HG02840 (cell line): ENCODE results near the gene MANSC1.

Source experiments
- ATAC-seq: cut with Tn5 transposase; IDR thresholded peaks from one replicate; pipeline ENCODE4 v1.9.1; 2021; ENCODE audit warnings: mild to moderate bottlenecking, moderate library complexity, moderate number of reproducible peaks; ENCODE audit not compliant: unreplicated experiment, low FRiP score

MANSC1 gene

DNA sequence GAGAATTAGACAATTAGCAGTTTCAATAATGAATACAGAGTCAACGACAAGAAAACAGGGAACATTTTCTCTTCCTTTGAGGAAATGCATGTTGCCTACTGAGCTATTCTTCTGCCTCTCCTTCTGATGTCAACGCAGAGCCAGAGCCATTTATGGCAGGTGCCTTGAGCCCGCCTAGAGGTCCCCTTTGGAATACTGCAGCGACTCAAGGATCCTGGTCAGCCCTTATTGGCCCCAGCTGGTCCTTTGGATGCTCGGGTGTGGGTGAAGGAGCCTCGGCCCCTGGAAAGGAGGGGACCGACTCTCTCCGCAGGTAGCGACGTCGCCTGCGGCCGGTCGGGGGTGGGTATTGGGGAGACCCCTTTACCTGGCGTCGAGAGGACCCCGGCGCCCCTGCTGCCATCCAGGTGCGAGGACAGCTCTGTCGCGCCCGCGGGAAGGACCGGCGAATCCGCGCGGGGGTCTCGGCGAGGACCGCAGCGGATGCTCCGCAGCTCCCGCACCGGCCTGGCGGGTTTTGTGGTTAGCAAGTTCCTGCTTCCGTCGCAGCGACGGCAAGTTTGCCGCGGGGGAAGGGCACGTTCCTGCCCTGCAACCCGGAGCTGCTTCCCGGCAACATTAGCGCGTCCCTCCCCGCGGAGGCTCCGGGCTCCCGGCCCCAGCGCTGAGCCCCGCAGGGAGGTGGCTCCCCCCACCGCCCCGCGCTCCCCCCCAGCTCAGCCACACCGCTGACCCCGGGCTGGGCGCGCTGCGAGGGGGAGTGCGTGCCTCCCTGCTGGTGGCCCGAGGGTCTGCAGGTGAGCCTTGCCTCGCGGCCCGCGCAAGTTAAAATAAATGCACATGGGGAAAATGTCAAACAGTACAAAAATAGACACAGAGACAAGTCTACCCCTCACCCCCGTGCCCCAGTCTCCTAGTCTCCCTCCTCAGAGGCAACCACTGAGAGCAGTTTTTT is at the start of gene MANSC1:
TSS of gene MANSC1 (minus strand) at position 532 of the 955 bp plus-strand sequence. CDS start 6,928 bp downstream, outside the sequence.
- ATAC-seq = no peak

DNA sequence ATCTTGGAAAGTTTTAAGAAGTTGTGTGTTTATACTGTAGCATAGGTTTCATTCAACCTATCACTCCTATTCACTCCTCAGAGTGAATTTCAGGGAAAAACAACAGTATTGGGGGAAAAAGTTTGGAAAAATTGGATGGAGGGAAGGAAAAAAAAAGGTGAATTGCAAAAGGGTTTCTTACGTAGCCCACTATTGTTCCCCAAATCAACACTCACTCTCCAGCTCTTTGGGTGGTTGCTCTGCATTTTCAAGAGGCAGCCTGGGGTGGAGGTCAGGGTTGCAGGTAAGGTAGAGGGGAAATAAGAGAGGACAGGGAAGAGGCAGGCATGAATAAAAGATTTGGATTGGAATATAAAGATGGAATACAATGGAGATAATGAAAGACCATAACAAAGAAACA is 49.1 kb upstream of the MANSC1 start:
- no peak for ATAC-seq

DNA sequence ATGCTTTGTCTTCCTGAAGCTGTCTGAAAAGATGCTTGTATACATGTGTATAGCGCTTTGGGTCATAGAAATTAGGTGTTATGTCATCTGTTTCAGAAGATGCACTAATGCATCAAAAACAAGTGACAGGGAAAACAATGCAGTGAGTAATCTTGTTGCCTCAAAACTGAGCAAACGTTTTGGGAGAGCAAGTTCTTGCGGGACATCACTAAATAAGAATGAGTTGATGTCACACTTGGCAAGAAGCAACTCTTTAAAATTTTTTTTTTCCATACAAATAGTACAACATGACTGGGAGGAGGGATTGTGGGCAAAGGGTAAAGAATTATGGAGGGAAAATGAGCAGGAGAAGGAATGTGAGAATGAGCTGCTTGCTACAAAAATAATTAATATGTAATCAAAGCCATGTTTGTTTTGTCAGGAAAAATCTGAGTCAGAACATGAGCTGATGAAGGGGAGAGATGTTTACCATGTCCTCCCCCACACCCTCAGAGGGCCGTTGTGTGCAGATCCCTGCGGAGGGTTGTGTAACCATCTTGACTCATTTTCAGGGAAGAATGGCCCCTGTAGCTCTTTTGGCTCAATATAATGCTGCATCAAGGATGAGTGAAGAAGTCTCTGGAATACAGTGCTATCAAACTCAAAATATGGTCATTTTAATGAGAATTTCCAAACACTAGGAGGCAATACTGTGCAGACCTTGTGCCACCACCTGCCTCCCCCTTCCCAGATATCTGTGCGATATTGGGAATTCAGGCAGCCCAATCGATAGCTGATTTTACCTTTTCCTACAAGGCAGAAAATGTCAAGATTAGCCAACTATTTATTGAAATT is 48.2 kb upstream of the MANSC1 start:
- ATAC-seq = no peak

DNA sequence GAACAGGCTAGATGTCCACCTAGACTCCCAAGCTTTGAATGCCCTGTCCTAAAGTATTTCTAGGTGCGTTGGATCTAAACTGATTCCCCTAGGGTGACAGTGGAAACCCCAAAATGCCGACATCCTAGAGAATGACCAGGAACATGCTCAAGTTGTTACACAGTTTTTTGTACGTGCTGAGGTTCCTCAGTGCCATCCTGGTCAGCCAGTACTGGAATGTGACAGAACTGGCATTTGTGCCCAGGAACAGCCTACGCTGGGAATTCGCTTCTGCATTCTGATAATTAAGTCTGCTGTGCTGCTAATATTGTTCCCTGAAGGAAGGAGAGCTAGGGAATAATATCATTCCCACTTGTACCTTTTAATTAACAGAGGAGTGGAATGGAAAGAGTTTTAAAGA is 47.1 kb upstream of the MANSC1 start:
- no peak for ATAC-seq

DNA sequence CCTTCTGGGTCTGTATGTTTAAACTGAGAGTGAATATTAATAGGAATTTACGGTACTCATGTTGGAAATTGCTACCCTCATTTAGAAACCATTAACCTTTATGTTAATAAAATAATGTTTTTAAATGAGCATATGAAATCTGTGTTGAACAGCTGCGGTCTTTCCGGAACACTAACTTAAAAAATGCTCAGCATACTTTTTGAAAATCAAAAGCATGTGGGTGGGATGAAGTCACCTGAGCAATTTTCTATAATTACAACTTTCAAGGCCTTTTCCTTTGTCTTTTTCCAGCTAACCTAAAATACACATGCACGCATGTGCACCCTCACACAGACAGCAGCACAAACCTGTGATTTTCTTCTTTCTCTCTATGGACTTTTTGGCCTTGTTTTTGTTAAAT is 46.7 kb upstream of the MANSC1 start:
- ATAC-seq = no peak

DNA sequence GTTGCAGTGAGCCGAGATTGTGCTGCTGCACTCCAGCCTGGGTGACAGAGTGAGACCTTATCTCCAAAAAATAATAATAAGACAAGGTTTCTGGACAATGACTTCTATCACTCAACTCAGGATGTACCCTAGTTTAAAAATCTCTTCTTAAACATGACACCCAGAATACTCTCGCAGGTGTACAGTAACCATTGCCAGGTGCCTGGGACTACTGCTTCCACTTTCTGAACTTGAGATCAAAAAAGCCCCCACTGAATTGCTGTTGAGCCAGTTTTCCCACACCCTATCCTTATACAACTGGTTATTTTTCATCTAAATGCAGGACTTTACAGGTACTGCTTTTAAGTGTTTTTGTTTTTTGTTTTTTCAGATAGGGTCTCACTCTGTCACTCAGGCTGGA is 43.1 kb upstream of the MANSC1 start:
- no peak for ATAC-seq

DNA sequence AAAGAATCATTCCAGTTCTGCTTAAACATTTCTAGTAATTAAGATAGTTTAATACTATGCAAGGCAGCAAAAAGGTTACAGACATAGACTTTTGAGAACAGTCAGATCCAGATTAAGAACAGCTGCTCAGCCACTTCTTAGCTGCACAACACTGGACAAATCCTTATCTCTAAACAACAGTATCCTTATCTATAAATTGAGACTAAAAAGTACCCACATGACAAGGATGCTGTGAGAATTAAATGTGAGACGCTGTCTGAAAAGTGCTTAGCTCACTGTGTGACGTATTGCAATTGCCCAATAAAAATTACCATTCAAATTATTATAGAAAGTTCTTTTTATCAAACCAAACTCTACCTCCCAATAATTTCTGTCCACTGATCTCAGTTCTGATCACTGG is 42.4 kb upstream of the MANSC1 start:
- no peak for ATAC-seq

DNA sequence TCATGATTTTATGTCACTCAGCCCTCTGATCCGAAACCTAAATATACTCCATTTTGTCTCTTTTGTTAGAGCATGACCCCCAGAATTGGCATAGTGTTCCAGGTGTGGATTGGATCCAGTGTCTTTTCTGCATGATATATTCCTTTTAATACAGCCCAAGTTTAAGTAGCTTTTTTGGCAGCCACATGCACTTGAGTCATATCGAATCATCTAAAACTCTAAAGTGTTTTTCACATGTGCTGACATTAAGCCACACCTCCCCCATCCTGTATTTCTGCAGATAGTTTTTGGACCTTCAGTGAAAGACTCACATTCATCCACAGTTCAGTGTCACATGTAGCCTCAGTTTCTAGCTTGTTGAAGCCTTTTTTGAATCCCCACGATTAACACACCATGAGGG is 37.5 kb upstream of the MANSC1 start:
- ATAC-seq = no peak

DNA sequence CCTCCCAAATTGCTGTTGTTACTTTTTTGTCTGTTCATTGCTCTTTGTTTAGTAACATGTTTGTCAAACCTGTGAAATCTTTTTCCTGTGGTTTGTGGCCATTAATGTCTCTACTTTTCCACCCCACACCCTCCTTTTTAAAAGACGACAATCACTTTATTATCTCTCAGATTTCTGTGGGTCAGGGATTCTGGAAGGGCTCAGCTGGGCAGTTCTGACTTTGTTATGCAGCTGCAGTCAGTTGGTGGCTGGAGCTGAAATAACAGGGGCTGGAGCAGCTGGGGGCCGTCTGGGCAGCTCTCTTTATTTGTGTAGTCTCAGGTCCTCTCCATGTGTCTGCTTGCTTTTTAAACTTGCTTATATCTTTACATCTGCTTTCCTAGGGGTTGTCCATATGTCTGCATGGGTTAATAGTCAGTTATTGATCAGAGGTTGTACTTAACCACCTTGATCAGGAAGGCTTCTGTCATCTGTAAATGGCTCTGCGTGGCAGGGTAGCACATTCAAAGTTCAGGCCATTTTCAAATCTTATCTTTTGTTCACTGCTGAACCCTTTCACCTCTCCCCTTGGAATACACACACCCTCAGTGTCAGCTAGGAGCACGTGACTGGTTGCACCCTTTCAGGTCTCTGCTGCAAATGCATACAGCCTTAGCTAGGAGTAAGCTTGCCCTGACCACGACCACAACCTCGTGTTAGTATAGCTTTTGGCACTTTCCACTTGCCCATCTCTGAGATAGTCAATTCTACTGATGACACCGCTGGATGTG is 34.7 kb upstream of the MANSC1 start:
- no peak for ATAC-seq

DNA sequence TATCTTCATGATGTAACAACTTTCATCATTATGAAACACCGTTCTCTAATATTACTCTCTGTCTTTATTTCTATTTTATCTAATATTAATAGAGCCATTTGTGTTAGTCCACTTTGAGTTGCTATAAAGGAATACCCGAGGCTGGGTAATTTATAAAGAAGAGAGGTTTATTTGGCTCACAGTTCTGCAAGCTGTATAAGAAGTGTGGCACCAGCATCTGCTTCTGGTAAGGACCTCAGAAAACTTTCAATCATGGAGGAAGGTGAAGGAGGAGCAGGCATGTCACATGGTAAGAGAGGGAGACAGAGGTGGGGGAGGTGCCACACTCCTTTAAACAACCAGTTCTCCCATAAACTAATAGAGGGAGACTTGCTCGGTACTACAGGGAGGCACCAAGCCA is 31.9 kb upstream of the MANSC1 start:
- ATAC-seq = no peak

DNA sequence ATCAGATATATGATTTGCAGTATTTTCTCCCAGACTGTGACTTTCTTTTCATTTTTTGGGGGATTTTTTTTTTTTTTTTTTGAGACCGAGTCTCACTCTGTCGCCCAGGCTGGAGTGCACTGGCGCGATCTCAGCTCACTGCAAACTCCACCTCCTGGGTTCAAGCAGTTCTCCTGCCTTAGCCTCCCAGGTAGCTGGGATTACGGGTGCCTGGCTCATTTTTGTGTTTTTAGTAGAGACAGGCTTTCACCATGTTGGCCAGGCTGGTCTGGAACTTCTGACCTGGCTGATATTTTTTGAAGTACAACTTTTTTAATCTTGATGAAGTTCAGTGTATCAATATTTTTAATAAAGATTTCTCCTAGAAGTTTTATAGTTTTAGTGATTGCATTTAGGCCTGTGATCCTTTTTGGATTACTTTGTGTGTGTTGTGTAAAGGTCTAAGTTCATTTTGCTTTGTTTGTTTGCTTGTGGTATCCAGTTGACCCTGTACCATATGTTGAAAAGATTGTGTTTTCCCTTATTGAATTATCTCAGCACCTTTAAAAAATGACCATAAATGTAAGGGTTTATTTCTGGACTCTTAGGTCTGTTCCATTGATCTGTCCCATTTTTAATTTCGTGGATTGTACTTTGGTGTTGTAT is 31.0 kb upstream of the MANSC1 start:
- ATAC-seq = no peak

DNA sequence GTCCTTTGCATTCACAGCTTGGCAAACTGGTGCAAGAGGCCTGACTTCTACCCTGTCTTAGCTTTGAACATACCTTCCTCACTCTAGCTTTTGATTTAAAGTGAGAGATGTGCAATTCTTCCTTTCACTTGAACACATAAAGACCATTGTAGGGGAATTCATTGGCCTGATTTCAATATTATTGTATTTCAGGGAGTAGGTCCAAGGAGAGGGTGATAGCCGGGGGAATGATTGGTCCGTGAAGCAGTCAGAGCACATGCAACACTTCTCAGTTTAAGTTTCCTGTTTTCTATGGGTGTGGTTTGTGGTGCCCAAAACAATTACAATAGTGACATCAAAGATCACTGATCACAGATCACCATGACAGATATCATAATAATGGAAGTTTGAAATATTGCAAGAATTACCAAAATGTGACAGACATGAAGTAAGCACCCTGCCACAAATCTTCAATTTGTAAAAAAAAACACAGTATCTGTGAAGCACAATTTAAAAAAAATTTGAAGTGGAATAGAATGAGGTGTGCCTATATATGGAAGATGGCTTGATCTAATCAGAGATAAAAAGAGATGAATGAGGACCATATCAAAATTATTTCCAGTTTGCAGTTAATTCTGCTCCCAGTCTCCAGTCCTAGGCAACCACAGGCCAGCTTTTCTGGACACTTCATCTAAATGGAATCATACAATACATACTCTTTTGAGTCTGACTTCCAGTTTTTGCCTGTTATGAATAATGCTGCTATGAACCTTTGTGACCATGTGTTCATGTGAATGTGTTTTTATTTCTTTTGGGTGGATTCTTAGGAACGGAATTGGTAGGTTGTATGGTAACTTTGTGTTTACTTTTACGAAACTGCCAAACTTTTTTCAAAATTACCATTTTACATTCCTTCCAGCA is 30.0 kb upstream of the MANSC1 start:
- no peak for ATAC-seq

DNA sequence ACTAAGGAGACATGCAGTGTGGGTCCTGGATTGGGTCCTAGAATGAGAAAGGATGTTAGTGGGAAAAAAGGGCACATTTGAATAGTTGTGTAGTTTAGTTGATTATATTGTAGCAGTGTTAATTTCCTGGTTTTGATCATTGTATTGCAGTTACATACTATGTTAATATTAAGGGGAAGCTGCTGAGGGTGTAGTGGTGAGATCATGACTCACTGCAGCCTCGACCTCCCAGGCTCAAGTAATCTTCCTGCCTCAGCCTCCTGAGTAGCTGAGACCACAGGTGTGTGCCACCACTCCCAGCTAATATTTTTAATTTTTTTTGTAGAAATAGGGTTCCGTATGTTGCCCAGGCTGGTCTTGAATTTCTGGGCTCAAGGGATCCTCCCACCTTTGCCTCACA is 28.6 kb upstream of the MANSC1 start:
- no peak for ATAC-seq

DNA sequence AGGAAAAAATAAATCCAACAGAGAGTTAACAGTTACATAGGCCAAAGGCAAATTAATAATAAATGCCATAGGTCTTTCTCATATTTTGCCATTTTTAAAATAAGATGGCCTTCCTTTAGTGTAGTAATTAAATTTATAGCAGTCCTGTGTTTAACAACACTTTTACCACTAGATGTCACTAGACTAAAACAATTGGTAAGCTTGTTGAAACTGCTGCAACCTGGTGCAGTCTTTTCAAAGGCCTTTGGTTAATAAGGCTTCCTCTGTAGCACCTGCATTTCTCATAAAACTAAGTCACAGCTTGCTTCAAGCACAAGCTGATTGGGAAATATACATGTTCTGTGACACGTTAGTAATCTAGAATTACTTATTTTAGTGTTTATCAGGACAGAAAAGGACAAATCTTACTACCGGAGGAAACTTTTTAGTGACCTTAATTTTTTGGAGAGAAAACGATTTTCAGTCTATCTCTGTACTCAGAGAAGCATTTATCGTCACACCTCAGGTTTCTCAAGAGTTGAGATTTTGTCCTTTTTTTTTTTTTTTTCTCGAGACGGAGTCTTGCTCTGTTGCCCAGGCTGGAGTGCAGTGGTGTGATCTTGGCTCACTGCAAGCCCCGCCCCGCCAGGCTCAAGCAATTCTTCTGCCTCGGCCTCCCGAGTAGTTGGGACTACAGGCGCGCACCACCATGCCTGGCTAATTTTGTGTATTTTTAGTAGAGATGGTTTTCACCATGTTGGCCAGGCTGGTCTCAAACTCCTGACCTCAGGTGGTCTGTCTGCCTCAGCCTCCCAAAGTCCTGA is 26.8 kb upstream of the MANSC1 start:
- ATAC-seq = no peak

DNA sequence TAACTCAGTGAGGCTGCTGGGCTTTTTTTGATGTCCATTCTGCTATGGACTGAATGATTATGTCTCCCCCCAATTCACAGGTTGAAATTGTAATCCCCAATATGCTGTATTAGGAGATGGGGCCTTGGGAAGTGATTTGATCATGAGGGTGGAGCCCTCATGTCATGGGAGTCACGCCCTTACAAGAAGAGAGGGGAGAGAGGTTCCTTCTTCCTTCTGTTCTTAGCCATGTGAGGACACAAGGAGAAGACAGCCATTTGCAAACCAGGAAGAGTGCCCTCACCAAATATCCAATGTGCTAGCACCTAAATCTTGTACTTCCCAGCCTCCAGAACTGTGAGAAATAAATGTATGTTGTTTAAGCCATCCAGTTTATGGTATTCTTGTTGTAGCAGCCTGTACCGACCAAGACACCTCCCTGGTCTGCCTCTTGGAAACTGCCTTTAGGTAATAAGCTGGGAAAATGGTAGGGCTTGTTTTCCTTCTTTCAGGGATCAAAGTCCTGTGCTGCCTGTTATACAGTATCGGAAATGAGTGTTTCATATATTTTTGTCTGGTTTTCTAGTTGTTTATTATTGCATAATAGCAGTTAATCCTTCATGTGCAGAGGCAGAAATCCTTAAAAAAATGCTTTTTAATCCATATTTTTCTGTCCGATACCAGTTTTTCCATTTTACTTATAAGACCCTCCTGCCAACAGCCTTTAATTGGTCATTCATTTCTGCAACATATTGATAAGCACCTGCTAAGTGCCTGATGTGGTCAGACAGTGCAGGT is 23.1 kb upstream of the MANSC1 start:
- ATAC-seq = no peak

DNA sequence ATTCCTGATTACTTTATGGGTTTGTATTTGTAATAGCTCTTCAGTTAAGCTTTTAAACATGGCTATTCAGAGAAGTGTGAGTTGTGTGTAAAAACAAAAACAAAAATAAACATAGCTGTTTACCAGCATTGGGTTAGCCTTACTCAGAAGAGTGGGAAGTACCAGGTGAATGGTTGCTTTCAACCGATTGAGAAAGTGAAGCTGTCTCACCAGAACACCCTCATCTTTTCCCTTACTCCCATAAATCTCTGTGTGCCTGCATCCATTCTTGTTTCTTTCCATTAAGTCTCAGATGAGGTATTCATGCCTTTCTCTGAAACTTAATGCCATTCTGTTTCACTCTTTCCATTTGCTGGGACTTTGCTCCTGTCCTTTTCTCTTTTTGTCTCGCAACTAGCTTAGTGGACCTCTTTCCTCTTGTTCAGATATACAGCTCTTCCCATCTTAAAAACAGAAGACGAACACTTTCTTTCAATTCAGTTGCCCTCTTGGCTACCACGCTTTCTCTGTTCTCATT is 17.5 kb upstream of the MANSC1 start:
- no peak for ATAC-seq

DNA sequence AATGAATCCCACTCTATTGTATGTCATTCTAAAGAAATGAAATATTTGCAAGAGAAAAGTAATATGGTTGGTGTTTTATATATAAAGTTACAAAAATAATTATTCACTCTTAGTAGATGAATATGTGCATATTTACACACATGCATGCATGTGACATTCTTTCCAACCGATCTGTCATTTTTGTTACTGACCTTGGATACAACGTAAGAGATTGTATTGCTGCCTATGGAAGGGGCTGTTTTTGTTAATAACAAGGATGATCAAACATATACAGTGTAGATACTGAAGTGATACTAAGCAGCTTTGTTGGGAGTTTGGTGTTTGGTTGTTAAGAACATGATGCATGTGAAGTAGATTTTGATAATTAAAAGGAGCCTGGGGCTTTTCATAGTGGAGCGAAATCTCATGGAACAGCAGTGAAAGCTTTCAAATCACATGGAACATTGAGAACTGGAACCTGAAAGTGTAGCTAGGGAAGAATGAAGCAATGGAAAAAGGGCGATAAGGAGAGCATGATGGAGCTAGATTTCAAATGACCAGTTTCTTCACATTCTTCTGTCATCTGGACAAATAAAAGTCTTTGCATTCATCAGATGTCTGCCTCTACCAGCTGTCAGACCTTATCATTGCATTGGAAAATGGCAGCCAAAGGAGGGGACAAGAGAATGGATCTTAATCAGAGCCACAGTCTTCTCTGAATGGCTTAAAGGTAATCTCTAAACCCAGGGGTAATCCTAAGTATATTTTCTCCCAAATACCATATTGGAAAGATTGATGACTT is 16.8 kb upstream of the MANSC1 start:
- no peak for ATAC-seq
